Measurements from ENCODE around the gene ZFPL1.

Gene ZFPL1

DNA sequence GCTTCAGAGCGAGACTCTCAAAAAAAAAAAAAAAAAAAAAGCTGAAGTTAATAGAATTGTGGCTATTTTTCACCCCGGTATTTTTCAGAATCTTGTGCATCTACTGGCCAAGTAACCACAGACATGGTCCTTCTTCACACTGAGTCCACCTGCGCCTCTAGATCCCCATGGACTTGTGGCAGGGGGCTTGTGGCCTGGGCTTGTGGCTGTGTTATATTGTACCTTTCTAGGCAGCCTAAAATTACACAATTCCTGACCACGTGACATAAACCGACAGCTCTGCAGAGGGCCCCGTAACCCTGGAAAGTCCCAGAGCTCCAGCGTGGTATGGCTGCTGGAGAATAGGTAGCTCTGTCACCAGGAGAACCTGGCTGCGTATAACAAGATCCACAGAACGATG, 14.8 kb upstream of the ZFPL1 start:
- TF ChIP-seq CSDC2 (CRISPR knock-in tag; IDR thresholded peaks at IDR 0.05) (no peak), ZFP30 (CRISPR knock-in tag; IDR thresholded peaks at IDR 0.05) (no peak), RARB (CRISPR knock-in tag; IDR thresholded peaks at IDR 0.05) (no peak), ARNTL (CRISPR knock-in tag; IDR thresholded peaks at IDR 0.05; ENCODE audit: borderline replicate concordance, low read depth) (no peak), OSR1 (CRISPR knock-in tag; IDR thresholded peaks at IDR 0.05) (no peak), SNAI2 (CRISPR knock-in tag; IDR thresholded peaks at IDR 0.05) (no peak), ZNF565 (CRISPR knock-in tag; conservative IDR thresholded peaks at IDR 0.05; ENCODE audit: low read depth) (no peak), TCF4 (CRISPR knock-in tag; IDR thresholded peaks at IDR 0.05; ENCODE audit: borderline replicate concordance) (no peak), TOX (CRISPR knock-in tag; IDR thresholded peaks at IDR 0.05; ENCODE audit: borderline replicate concordance) (no peak), ESRRG (CRISPR knock-in tag; IDR thresholded peaks at IDR 0.05) (no peak), ZNF70 (CRISPR knock-in tag; IDR thresholded peaks at IDR 0.05) (no peak), ZFP3 (CRISPR knock-in tag; IDR thresholded peaks at IDR 0.05) (no peak), ZC3H10 (CRISPR knock-in tag; IDR thresholded peaks at IDR 0.05) (no peak), PPARA (CRISPR knock-in tag; IDR thresholded peaks at IDR 0.05; ENCODE audit: borderline replicate concordance) (no peak)
- TF ChIP-seq, protein P1, sequence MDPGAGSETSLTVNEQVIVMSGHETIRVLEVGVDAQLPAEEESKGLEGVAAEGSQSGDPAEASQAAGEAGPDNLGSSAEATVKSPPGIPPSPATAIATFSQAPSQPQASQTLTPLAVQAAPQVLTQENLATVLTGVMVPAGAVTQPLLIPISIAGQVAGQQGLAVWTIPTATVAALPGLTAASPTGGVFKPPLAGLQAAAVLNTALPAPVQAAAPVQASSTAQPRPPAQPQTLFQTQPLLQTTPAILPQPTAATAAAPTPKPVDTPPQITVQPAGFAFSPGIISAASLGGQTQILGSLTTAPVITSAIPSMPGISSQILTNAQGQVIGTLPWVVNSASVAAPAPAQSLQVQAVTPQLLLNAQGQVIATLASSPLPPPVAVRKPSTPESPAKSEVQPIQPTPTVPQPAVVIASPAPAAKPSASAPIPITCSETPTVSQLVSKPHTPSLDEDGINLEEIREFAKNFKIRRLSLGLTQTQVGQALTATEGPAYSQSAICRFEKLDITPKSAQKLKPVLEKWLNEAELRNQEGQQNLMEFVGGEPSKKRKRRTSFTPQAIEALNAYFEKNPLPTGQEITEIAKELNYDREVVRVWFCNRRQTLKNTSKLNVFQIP (CRISPR knock-in tag; IDR thresholded peaks at IDR 0.05; ENCODE audit: borderline replicate concordance, low read depth): no peak
- no peak for ATAC-seq

DNA sequence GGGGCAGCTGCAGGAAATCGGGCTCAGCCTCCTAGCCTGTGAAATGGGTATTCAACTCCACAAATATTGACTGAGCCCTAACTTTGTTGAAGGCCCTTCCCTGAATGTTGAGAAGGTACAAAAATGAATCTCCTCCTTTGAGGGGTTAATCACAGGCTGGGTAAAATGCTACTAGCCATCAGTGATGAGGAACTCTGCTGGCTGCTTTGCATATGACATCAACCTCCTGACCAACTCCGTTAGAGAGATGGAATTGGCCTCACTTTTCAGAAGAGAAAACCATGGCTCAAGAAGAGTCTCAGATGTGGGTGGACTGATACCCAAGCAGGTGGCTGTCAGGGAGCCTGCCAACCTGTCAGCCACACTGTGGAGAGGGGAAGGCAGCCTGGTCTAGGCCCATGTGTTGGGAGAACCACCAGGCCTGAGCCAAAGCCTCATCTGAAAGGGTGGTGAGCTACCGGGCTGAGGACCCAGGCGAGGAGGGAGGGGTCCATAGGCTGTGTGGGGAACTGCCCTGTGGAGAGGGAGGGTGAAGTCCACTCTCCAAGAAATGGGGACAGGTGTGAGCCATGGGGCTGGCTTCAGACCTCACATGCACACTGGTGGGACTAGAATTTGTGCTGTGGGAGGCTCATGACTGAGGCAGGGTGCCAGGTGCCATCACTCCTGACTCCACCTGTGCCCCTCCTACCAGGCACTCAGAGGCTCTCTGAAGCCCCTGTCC, 12.0 kb upstream of the ZFPL1 start:
- no peak for ATAC-seq
- no peak for TF ChIP-seq GLIS3 (CRISPR knock-in tag; IDR thresholded peaks at IDR 0.05)
- TF ChIP-seq ZFP30 (CRISPR knock-in tag; IDR thresholded peaks at IDR 0.05): no peak
- TF ChIP-seq PPARA (CRISPR knock-in tag; IDR thresholded peaks at IDR 0.05; ENCODE audit: borderline replicate concordance): no peak
- no peak for TF ChIP-seq ARNTL (CRISPR knock-in tag; IDR thresholded peaks at IDR 0.05; ENCODE audit: borderline replicate concordance, low read depth)
- no peak for TF ChIP-seq CSDC2 (CRISPR knock-in tag; IDR thresholded peaks at IDR 0.05)
- TF ChIP-seq, protein P1 (CRISPR knock-in tag; IDR thresholded peaks at IDR 0.05; ENCODE audit: borderline replicate concordance, low read depth): no peak
- TF ChIP-seq SNAI2 (CRISPR knock-in tag; IDR thresholded peaks at IDR 0.05): no peak
- TF ChIP-seq, protein P2, sequence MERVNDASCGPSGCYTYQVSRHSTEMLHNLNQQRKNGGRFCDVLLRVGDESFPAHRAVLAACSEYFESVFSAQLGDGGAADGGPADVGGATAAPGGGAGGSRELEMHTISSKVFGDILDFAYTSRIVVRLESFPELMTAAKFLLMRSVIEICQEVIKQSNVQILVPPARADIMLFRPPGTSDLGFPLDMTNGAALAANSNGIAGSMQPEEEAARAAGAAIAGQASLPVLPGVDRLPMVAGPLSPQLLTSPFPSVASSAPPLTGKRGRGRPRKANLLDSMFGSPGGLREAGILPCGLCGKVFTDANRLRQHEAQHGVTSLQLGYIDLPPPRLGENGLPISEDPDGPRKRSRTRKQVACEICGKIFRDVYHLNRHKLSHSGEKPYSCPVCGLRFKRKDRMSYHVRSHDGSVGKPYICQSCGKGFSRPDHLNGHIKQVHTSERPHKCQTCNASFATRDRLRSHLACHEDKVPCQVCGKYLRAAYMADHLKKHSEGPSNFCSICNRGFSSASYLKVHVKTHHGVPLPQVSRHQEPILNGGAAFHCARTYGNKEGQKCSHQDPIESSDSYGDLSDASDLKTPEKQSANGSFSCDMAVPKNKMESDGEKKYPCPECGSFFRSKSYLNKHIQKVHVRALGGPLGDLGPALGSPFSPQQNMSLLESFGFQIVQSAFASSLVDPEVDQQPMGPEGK (CRISPR knock-in tag; IDR thresholded peaks at IDR 0.05; ENCODE audit: borderline replicate concordance): no peak
- TF ChIP-seq BACH2 (CRISPR knock-in tag; IDR thresholded peaks at IDR 0.05; ENCODE audit: borderline replicate concordance): no peak
- no peak for TF ChIP-seq ESRRG (CRISPR knock-in tag; IDR thresholded peaks at IDR 0.05)
- TF ChIP-seq TOX (CRISPR knock-in tag; IDR thresholded peaks at IDR 0.05; ENCODE audit: borderline replicate concordance): no peak
- no peak for TF ChIP-seq ZFP3 (CRISPR knock-in tag; IDR thresholded peaks at IDR 0.05)
- TF ChIP-seq, protein P3, sequence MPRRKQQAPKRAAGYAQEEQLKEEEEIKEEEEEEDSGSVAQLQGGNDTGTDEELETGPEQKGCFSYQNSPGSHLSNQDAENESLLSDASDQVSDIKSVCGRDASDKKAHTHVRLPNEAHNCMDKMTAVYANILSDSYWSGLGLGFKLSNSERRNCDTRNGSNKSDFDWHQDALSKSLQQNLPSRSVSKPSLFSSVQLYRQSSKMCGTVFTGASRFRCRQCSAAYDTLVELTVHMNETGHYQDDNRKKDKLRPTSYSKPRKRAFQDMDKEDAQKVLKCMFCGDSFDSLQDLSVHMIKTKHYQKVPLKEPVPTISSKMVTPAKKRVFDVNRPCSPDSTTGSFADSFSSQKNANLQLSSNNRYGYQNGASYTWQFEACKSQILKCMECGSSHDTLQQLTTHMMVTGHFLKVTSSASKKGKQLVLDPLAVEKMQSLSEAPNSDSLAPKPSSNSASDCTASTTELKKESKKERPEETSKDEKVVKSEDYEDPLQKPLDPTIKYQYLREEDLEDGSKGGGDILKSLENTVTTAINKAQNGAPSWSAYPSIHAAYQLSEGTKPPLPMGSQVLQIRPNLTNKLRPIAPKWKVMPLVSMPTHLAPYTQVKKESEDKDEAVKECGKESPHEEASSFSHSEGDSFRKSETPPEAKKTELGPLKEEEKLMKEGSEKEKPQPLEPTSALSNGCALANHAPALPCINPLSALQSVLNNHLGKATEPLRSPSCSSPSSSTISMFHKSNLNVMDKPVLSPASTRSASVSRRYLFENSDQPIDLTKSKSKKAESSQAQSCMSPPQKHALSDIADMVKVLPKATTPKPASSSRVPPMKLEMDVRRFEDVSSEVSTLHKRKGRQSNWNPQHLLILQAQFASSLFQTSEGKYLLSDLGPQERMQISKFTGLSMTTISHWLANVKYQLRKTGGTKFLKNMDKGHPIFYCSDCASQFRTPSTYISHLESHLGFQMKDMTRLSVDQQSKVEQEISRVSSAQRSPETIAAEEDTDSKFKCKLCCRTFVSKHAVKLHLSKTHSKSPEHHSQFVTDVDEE (CRISPR knock-in tag; IDR thresholded peaks at IDR 0.05): no peak
- no peak for TF ChIP-seq ZNF565 (CRISPR knock-in tag; conservative IDR thresholded peaks at IDR 0.05; ENCODE audit: low read depth)
- no peak for TF ChIP-seq RARB (CRISPR knock-in tag; IDR thresholded peaks at IDR 0.05)

- no peak for ATAC-seq
- TF ChIP-seq ISL1 (CRISPR knock-in tag; IDR thresholded peaks at IDR 0.05): no peak
- TF ChIP-seq ESRRG (CRISPR knock-in tag; IDR thresholded peaks at IDR 0.05): no peak
- no peak for TF ChIP-seq ZNF8 (CRISPR knock-in tag; IDR thresholded peaks at IDR 0.05)
- TF ChIP-seq, protein P4, sequence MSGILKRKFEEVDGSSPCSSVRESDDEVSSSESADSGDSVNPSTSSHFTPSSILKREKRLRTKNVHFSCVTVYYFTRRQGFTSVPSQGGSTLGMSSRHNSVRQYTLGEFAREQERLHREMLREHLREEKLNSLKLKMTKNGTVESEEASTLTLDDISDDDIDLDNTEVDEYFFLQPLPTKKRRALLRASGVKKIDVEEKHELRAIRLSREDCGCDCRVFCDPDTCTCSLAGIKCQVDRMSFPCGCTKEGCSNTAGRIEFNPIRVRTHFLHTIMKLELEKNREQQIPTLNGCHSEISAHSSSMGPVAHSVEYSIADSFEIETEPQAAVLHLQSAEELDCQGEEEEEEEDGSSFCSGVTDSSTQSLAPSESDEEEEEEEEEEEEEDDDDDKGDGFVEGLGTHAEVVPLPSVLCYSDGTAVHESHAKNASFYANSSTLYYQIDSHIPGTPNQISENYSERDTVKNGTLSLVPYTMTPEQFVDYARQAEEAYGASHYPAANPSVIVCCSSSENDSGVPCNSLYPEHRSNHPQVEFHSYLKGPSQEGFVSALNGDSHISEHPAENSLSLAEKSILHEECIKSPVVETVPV (CRISPR knock-in tag; IDR thresholded peaks at IDR 0.05): no peak
- TF ChIP-seq CSDC2 (CRISPR knock-in tag; IDR thresholded peaks at IDR 0.05): no peak
- TF ChIP-seq PPARA (CRISPR knock-in tag; IDR thresholded peaks at IDR 0.05; ENCODE audit: borderline replicate concordance): no peak
- TF ChIP-seq TCF4 (CRISPR knock-in tag; IDR thresholded peaks at IDR 0.05; ENCODE audit: borderline replicate concordance): no peak
- TF ChIP-seq SNAI2 (CRISPR knock-in tag; IDR thresholded peaks at IDR 0.05): no peak
- TF ChIP-seq OSR1 (CRISPR knock-in tag; IDR thresholded peaks at IDR 0.05): no peak
- TF ChIP-seq, protein P3 (CRISPR knock-in tag; IDR thresholded peaks at IDR 0.05): no peak
Measured at GRCh38 chr11:65072631-65072966, 11.4 kb upstream of the ZFPL1 start.
